ENCODE data around the gene DOCK6.

The DOCK6 gene

DNA sequence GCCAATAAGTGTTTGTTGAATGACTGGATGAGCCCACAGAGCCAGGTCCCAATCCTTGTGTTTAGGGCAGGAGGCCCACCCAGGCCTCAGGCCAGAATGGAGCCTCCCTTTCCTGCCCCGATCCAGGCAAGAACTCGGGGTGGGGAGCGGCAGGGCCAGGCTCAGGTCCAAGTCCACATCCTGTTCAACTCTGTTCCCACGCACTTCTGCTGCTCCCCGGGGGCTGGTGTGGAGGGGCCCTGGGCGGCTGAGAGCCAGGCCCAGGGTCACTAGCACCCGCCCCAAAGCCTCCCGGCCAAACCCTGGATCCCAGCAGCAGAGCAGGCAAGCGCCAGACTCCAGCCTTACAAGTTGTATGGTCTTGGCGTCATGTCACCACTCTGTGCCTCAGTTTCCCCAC, 14.9 kb downstream of the DOCK6 start:
- TF ChIP-seq GATA3 (IDR thresholded peaks at IDR 0.05; ENCODE audit: low read depth, low read length) = no peak
- no peak for TF ChIP-seq GATA2 (IDR thresholded peaks at IDR 0.05; ENCODE audit: low read depth, low read length)

DNA sequence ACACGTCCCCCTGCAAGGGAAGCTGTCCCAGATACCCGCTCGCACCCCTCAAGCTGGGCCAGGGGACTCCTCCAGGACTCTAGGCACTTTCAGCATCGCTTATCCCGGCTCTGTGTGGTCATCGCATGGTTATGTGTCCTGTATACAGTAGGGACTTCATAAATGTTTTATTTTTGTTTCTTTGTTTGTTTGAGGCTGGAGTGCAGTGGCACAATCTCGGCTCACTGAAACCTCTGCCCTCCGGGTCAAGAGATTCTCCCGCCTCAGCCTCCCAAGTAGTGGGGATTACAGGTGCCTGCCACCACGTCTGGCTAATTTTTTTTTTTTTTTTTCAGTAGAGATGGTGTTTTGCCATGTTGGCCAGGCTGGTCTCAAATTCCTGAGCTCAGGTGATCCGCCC, 15.4 kb downstream of the DOCK6 start:
- TF ChIP-seq GATA3 (IDR thresholded peaks at IDR 0.05; ENCODE audit: low read depth, low read length) = no peak
- TF ChIP-seq GATA2 (IDR thresholded peaks at IDR 0.05; ENCODE audit: low read depth, low read length) = no peak

DNA sequence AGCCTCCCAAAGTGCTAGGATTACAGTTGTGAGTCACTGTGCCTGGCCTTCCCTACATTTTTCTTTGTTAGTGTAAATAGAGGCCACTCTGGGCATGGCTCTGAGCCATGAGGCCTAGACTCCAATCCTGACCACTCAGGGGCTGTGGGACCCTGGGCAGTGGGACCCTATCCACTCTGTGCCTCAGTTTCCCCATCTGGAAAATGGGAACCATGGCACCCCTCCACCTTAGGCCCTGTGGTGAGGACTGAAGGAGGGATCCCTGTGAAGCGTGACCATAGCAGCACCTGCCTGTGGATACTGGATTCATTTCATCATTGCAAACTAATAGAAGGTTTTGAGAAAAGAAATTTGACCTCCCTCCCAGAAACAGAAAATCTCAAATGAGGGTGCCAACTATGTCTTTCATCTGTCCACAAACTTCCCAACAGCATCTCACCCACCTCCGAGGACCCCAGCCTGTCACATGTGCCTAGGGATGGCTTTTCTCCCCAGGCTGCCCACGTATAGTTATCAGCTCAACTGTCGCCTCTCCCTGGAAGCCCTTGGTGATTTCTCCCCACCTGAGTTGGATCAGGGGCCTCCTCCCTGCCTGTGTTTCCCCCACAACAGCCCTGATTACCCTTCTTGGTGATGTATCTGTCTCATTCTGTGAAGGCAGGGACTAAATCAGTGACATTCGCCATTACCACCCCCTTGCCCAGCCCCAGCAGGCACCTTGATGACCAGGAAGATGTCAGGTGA, 17.3 kb downstream of the DOCK6 start:
- no peak for TF ChIP-seq GATA2 (IDR thresholded peaks at IDR 0.05; ENCODE audit: low read depth, low read length)

DNA sequence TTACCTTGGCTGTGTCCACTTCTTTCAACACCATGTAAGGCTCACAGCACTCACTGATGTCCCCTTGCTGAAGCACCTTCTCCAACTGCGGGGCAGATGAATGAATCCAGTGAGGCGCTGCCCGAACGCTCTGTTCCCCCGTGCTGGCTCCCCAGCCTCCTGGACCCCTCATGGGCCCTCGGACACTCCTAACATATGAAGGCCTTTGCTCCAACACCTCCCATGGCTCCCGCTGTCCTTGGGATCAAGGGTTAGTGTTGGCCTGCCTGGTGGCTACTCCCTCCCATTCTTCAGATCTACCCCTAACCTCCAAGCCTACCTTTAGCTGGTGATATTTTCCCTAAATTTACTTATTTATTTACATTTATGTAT, 18.5 kb downstream of the DOCK6 start:
- no peak for TF ChIP-seq GATA2 (IDR thresholded peaks at IDR 0.05; ENCODE audit: low read depth, low read length)
- TF ChIP-seq GATA3 (IDR thresholded peaks at IDR 0.05; ENCODE audit: low read depth, low read length) = no peak

DNA sequence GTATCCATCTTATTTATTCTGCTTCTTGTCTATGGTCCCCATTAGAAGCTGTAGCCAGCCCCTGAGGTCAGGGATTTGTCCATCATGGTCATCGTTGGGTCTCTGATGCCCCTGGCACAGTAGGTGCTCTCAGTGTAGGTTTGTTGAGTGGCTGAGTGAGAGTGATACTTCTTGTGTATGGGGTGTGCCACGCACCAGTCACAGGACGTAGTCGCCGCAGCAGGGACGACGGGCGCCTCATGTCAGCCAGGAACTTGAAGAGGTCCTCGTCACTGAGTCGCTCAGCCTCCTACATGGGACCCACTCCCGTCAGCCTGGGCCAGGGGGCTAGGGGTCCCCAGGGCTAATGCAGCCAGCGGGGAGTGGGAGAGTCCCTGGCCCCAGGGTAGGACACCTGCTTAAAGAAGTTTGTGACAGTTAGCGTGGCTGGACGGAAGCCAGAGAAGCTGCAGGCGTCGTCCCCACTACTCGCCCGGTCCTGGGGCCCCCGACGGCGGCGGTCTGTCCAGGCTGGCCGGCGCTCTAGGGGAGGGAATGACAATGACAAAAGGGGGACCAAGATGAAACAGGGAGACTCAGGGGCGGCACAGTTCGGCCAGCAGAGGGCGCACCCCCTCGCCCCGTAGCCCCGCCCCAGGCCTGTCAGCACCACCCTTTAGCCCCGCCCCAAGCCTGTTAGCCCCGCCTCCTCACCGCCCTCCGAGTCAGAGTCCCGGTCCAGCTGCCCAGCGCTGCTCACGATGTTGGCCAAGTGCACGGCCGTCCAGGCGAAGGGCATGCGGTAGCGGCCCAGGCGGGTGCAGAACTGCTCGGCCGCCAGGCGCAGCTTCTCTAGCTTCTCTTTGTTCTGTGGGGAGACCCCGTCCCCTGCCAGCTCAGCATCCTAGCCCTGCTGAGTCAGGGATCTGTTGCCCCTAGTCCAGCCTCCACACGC, 19.2 kb downstream of the DOCK6 start:
- TF ChIP-seq GATA2 (IDR thresholded peaks at IDR 0.05; ENCODE audit: low read depth, low read length) (no peak), GATA3 (IDR thresholded peaks at IDR 0.05; ENCODE audit: low read depth, low read length) (no peak)

DNA sequence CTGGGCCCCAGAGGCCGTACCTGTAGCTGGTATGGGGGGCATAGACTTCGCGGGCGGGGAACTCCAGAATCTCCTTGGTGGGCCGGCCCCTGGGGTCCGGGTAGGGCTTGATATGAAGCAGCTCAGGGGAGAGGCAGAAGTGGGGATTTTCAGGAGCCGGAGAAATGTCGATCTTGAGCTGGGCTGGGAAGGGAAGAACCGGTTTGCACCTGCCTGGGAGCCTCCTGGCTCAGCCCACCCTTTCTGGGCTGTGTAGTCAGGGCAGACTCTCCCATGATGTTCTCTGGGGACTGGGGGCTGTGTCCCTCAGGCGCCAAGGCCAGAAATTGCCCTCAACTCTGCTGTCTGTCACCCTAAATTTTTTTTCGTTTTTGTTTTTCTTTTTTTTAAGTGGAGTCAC, 20.3 kb downstream of the DOCK6 start:
- TF ChIP-seq GATA2 (IDR thresholded peaks at IDR 0.05; ENCODE audit: low read depth, low read length) (no peak), GATA3 (IDR thresholded peaks at IDR 0.05; ENCODE audit: low read depth, low read length) (no peak)

DNA sequence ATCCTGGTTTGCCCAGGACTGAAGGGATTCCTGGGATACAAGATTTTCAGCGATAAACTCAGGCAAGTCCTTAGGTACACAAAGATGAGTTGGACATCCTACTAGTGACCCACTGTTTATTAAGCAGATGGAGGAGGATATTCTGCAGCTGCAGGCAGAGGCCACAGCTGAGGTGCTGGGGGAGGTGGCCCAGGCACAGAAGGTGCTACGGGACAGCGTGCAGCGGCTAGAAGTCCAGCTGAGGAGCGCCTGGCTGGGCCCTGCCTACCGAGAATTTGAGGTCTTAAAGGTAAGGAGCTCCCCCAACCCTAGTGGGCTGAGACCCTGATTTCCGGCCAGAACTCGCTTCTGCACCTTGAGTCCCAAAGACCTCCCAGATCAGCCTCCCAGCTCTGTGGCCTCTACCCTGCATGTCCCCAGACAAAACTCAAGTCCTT, 22.3 kb downstream of the DOCK6 start:
- TF ChIP-seq GATA2 (IDR thresholded peaks at IDR 0.05; ENCODE audit: low read depth, low read length) = no peak
- no peak for TF ChIP-seq GATA3 (IDR thresholded peaks at IDR 0.05; ENCODE audit: low read depth, low read length)

DNA sequence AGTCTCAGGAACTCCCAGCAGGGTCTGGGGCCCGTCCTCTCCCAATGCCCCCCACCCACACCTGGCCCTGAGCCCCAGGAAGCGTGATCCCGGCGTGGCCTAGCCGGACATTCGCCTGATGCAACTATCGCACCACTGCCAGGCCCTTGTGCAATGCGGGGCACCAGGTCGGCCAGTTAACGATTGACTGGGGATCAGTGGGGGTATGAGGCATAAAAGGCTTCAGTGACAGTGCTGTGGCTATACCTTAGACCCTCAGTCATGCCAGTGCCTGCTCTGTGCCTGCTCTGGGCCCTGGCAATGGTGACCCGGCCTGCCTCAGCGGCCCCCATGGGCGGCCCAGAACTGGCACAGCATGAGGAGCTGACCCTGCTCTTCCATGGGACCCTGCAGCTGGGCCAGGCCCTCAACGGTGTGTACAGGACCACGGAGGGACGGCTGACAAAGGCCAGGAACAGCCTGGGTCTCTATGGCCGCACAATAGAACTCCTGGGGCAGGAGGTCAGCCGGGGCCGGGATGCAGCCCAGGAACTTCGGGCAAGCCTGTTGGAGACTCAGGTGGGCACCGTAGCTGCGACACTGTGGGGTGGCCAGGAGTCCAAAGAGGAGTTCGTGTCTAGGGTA, 22.8 kb downstream of the DOCK6 start, which contains the start of gene ANGPTL8:
ANGPTL8 (plus strand) TSS at position 243 of the 624 bp plus-strand sequence; CDS start at position 262, 19 bp downstream.
- TF ChIP-seq GATA3 (IDR thresholded peaks at IDR 0.05; ENCODE audit: low read depth, low read length) (no peak), GATA2 (IDR thresholded peaks at IDR 0.05; ENCODE audit: low read depth, low read length) (no peak)

DNA sequence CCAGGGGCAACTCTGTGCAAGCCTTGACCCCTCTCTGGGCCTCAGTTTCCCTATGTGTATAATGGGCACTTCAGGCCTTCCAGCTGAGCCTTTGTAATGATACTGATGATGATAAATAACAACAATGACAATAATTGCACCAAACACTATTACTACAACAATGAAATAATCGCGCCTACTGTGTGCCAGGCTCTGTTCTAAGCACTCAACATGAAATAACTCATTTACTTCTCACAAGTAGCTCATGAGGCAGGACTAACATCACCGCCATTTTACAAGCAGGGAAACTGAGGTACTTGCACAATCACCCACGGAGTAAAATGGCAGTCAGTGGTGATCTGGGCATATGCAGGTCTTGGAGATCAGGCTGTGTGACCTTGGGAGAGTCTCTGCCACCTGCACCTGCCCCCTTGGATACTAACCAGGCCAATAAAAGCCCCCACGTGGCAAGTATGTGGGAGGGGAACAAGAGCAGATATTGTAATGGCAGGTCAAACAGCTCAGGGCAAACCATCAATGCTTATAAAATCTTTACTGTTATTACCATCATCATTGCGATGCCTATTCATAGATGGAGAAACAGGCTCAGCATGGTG, 23.4 kb downstream of the DOCK6 start:
- TF ChIP-seq GATA2 (IDR thresholded peaks at IDR 0.05; ENCODE audit: low read depth, low read length) = no peak
- no peak for TF ChIP-seq GATA3 (IDR thresholded peaks at IDR 0.05; ENCODE audit: low read depth, low read length)

DNA sequence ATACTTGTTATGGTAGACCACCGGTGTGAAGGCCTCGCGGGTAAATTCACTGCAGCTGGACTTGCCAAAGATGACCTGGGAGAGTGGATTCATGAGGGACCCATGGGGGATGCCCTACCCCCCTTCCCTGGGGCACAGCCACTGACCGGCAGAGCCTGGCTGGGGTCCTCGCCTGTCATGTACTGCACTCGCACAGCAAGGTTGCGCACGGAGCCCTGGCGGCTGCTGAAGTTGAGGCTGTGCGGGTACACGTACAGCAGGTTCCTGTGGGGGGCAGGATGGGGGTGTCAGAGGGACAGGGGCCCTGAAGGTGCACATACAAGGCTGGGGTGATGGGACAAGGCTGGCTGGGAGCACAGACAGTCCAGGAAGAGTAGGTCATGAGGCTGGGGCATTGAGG, 24.3 kb downstream of the DOCK6 start:
- TF ChIP-seq GATA2 (IDR thresholded peaks at IDR 0.05; ENCODE audit: low read depth, low read length) = no peak
- no peak for TF ChIP-seq GATA3 (IDR thresholded peaks at IDR 0.05; ENCODE audit: low read depth, low read length)

DNA sequence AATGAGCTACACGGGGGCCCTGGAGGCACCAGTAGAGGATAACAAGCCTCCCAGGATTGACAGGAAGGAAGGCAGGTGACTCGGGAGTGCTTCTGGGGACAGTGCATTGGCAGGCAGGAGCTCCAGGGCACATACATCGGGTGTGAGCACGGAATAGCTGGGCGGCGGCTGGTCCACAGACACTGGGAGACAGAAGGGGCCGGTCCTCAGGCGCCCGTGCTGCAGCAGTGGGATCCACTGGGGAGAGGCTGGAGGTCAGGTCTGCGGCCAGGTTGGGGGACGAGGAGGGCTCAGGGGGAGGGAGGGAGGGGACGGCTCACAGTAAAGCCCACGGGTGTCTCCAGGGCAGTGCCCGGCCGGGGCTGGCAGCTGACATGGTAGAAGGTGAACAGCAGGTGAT, 25.0 kb downstream of the DOCK6 start:
- TF ChIP-seq GATA2 (IDR thresholded peaks at IDR 0.05; ENCODE audit: low read depth, low read length) (no peak), GATA3 (IDR thresholded peaks at IDR 0.05; ENCODE audit: low read depth, low read length) (no peak)

DNA sequence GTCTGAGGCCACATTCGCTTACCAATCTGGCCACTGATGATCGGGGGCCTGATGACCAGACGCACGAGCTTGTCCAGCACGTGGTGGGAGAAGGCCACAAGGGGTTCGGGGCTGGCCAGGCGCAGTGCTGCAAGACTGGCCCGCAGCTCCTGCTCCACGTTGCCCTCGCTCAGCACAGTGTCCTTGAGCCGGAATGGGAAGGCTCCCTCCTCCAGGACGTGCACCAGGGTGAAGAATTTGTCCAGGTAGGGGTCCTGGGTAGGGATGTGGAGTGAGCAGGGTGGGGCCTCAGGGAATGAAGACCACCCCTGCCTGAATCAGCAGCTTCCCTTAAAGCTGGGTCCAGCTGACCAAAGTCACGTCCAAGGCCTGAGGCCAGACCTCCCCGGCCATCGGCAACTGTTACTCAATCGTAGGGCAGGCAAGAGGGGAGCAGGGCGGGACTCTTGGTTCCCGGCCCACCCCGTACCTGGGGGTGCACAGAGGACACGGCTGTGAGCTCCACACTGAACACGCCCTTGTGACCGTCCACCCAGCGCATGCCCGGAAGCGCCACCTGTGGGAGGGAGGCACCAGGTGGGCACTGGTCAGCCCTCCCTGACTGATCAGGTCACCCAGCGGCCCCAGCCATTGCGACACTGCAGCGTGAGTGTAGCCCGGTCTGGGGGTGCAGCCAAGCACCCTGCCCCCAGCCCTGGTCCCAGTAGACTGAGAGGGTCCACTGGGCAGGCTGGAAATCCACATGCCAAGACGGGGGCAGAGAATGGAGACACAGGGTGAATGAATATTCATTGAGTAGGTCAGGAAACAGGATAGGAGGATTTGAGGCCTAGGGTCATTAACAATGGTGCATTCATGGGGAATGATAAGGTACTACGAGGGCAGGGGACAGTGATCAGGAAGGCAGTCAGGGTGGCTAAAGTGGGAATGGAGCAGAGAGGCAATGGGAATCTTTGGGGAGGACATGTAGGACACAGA, 25.7 kb downstream of the DOCK6 start:
- TF ChIP-seq GATA2 (IDR thresholded peaks at IDR 0.05; ENCODE audit: low read depth, low read length) = no peak
- TF ChIP-seq GATA3 (IDR thresholded peaks at IDR 0.05; ENCODE audit: low read depth, low read length) = no peak

DNA sequence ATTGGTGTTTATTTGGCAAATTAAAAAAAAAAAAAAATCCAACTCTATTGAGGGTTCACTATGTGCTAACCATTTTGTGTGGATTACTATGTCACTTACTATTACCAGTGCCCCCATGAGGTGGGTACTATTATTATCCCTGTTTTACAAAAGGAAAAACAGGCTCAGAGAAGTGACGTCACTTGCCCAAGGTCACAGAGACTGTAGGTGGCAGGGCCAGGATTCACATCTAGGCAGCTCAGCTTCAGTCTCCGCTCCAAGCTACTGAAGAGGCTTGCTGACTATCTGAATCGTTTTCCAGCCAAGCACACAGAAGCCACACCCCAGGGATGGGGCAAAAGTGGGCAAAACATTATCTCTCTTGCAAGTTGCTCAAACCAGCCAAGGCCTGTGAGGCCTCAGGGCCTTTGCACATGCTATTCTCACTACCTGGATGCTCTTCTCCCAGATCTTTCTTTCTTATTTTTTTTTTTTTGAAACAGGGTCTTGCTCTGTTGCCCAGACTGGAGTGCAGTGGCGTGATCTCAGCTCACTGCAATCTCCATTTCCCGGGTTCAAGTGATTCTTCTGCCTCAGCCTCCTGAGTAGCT, 27.7 kb downstream of the DOCK6 start:
- TF ChIP-seq GATA2 (IDR thresholded peaks at IDR 0.05; ENCODE audit: low read depth, low read length) (no peak), GATA3 (IDR thresholded peaks at IDR 0.05; ENCODE audit: low read depth, low read length) (no peak)
